HG02970 (cell line): ENCODE results near the gene SMURF1.
"Not testable (repeated sequence)": the region's sequence is repeated elsewhere in the genome, so short reads cannot be mapped to it uniquely, and the experiment has no call there.

Experiments
- ATAC-seq: cut with Tn5 transposase; IDR thresholded peaks from one replicate; pipeline ENCODE4 v1.9.1; 2021; ENCODE audit warnings: mild to moderate bottlenecking, moderate library complexity, moderate number of reproducible peaks; ENCODE audit not compliant: unreplicated experiment, low FRiP score

The SMURF1 gene

DNA sequence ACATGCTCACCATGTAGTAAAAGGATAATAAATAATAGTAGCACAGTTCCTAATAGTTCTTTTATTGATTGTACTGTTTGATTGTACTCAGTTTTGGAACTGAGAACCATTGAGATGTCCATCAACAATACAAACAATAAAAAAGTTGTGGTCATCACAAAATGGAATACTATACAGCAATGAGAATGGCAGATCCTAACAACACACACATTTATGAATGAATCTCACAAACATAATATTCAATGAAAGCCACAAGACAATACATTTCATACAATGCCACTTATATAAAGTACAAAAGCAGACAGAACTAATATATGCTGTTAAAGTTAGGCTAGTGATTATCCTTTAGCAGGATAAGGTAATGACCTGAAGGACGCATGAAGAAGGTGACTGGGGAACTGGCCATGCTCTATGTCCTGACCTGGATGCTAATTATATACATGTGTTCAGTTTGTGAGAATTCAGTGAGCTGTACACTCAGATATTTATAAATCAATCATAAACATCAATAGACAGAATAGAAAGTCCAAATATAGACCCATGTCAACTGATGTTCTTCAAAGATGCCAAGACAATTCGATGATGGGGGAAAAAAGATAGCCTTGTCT is 70.0 kb downstream of the SMURF1 start:
- ATAC-seq = no peak

DNA sequence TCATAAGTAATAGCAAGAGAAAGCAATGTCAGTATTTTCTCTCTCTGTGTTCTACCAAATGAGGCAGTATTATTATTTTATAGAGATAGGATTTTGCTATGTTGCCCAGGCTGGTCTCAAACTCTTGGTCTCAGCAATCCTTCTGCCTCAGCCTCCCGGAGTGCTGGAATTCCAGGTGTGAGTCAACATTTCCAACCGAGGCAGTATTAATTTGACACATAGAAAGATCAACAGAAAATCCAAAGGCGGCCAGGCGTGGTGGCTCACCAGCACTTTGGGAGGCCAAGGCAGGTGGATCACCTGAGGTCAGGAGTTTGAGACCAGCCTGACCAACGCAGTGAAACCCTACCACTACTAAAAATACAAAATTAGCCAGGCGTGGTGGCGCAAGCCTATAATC is 71.8 kb downstream of the SMURF1 start:
- ATAC-seq = no peak

DNA sequence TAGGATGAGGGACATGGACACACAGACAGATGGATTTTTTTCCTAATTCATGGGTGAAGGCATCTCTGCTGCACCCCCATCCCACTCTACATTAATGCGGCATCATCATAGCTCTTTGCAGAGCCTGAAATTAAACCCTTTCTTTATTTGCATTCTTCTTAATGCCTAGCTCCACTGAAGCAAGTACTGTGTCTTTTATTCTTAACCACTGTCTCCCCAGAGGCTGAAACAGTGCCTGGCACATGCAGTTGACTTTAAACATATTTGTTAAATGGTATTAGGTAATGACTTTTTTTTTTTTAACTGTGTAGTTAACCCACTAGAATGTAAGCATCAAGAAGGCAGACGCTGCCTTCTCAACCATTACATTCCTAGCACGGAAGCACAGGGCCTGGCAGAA is 73.5 kb downstream of the SMURF1 start:
- ATAC-seq = no peak

DNA sequence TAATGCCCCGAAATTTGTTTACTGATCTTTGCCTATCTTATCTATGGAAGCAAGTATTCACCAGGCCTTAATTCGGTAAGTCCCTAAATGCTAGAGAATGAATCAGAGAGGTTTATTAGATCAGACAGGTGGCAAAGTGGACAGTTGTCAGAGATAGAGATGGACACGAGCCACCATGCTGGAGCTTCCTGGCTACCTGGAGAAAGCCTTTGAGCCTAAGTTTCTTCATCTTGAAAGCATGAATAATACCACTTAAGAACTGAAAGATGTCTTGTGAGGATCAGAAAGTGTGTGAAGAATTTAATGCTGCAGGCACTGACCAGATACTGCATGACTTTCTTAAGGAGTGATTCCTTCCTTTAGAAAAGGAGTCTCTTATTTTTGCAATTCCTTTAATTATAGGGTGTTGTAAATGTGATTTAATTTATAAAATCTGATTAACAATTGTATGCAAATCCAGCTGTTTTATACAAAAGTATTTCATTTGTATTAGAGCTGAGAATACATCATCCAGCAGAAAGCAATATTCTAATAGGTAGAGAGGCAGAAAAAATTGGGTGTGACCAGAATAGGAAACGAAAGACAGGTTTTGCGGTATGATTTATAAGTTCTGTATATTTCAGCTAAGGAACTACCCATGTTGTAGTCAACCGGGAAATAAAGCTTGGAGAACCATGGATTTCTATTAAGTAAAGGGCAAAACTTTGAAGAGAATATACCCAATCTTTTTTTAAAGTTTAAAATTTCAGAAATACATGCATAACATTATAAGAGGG is 82.7 kb downstream of the SMURF1 start:
- no peak for ATAC-seq

DNA sequence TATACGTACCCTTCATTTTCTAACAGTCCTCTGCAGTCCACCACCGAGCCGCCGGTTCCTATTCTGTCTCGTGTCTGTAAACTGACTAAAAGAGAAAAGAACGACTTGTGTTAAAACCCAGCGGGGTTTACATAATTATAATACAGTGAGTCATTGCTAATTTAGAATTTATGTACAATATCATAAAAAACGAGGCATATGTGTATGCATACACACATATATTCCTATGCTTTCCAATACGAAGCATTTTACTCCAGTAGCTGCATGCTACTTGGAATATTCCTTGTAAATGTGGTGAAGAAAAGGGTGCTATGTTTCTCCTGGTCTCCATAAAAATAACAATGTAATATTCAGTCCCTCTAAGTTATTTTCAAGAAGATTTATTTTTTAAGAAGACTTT is 89.1 kb downstream of the SMURF1 start:
- no peak for ATAC-seq

DNA sequence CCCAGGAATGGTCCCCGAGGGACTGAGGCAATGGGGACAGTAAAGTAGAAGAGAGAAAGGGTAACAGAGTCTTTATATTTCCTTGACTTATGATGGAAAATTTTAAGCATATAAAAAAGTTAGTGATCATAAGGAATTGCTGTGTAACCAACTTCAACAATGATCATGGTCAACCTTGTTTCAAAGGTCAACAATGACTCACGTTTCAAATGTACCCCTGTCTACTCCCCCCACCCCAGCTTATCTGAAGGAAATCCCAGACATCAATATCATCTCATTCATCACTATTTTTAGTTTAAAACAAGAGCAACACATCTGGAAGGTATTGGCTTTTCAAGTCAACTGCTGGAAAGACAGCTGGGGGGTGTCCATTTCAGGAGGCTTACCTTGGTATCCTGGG is 92.9 kb downstream of the SMURF1 start:
- ATAC-seq = no peak

DNA sequence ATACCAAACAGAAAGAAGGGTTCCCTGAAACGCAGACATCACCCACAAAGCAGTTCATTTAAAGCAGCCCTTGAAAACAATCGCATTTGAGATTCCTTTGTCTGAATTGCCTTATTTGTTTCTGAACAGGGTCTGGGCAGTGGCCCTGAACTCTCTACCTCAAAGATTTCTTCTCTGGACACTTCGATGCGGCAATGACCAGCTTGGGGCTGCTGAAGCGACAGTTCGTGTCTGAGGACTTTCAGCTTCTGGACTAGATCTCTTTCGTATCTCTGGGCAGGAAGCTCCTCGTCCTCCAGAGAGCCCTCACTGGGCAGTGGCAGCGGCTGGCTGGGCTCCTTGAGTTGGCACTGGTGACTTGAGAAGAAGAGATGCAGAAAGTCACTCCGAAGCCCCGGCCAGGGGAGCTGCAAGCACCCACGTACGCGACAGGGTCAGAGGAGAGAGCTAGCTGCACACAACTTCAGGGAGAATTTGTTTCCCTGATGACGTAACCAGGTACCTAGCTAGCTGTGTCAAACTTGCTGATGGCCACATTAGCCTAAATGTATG is 96.3 kb downstream of the SMURF1 start:
- ATAC-seq = no peak

DNA sequence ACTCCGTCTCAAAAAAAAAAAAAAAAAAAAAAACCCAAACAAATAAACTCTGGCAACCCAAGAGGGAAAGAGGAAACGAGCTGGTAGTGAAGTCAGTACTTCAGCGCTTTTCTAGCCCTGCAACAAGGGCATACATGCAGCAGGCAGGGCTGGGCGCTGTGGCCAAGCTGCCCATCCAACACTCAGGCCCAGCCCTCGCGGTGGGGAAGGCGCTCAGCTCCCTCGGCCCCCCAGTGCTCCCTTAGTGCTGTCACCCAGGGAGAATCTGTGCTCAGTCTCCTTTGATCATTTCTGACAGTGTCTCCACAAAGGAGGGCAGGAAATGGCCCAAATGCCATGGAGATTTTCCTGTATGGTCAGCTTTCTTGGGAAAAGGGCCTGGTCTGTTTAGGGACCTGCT is 97.2 kb downstream of the SMURF1 start:
- no peak for ATAC-seq

DNA sequence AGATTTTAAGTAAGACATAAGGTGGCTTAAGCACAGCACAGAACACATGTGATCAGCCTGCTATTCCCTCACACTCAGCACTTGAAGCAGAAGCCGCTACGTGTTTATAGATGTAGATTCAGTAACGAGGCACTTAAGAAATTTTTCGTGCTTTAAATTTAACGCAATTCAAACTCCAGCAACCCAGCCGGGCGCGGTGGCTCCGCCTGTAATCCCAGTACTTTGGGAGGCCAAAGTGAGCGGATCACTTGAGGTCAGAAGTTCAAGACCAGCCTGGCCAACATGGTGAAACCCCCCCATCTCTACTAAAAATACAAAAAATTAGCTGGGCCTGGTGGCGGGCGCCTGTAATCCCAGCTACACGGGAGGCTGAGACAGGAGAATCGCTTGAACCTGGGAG is 97.6 kb downstream of the SMURF1 start:
- ATAC-seq = not testable (repeated sequence)

DNA sequence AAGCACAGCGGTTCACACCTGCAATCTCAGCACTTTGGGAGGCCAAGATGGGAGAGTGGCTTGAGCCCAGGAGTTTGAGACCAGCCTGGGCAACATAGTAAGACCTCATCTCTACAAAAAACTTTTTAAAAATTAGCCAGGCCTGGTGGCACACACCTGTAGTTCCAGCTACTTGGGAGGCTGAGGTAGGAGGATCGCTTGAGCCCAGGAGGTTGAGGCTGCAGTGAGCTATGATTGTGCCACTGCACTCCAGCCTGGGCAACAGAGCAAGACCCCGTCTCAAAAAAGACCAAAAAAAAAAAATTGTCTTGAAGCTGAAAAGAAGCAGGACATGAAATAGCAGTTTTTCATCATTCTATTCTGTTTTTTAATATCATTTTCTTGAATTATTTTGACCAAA is 99.0 kb downstream of the SMURF1 start:
- ATAC-seq = not testable (repeated sequence)

DNA sequence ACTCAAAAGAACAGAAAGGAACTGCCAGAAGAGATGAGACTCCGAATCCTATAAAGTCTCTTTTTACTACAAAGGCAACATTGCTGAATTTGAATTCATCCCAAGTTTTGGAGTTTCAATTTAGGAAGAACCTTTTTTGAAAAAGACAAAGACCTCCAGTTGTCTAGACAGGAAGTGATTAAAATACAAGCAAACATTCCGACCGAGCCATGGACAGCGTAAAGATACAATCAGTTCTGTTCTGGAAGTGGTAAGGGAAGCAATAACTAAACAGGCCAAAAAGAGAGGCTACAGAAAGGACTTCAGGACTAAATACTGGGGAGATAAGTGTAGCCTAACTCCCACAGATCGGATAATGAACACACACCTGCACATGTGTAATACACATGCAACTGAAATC is 101.0 kb downstream of the SMURF1 start:
- ATAC-seq = no peak

DNA sequence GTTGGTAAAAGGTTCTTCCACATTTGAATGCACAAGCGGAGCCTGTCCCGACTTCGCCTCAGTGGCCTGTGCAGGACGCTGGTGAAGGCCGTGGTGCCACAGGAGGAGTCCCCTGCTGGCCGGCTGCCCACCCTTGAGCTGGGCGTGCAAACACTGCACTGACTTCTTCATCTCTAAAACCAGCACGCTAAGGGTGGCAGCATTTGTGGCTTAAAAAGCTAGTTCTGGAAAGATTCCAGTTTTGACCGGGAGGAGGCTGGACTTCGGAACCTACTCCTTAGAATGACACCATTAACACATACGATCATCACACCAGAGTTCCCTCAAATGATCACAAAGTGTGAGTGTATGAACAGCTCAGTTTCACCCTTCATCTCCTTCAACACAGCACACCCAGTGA is 102.4 kb downstream of the SMURF1 start:
- no peak for ATAC-seq

DNA sequence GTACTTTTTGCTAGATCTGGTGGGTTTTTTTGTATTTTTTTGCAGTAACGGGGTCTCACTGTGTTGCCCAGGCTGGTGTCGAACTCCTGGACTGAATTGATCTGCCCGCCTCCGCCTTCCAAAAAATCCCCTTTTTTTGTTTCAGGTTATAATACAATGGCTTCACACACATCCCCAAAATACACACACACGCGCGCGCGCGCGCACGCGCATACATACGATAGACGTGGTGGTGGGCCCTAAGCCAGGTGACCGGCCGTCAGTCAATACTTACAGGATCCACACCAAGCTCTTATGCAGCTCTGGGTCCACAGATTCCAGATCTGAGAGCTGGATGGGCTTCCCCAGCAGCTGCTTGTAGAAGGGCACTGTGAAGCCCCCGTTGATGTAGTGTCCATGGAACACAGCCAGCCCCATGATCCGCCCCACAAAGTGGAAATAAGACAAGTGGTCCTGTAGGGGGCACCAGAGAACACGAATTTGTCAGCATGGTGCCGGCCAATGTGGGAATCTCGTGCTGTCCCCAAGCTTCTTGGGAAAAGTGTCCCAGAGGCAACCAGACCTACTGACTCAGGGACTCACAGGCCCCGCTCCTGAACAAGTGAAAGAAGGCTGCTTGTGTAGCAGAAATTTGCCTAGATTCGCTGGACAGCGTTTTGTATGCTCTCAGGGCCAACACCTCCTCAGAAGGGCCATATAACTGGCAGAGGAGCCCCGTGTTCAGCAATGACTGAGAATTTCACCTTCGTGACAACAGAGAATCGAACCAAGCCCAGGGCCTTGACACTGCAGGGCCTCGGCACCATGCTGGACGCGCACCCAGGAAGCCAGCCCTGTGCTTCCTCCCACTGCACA is 103.6 kb downstream of the SMURF1 start:
- no peak for ATAC-seq

DNA sequence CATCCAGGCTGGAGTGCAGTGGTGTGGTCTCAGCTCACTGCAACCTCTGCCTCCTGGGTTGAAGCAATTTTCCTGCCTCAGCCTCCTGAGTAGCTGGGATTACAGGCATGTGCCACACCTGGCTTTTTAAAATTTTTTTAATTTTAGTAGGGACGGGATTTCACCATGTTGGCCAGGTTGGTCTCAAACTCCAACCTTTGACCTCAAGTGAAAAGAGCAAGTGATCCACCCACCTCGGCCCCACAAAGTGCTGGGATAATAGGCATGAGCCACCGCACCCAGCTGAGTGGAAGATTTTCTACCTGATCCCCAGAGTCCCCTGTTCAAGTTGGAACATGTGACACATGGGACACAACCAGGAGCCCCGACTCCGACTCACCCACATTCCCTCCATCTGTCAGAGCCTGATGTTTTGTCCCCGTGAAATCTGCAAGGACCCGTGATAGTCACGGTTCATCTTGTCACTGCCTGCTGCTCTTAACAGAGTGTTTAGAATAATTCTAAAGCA is 104.5 kb downstream of the SMURF1 start:
- ATAC-seq = no peak

DNA sequence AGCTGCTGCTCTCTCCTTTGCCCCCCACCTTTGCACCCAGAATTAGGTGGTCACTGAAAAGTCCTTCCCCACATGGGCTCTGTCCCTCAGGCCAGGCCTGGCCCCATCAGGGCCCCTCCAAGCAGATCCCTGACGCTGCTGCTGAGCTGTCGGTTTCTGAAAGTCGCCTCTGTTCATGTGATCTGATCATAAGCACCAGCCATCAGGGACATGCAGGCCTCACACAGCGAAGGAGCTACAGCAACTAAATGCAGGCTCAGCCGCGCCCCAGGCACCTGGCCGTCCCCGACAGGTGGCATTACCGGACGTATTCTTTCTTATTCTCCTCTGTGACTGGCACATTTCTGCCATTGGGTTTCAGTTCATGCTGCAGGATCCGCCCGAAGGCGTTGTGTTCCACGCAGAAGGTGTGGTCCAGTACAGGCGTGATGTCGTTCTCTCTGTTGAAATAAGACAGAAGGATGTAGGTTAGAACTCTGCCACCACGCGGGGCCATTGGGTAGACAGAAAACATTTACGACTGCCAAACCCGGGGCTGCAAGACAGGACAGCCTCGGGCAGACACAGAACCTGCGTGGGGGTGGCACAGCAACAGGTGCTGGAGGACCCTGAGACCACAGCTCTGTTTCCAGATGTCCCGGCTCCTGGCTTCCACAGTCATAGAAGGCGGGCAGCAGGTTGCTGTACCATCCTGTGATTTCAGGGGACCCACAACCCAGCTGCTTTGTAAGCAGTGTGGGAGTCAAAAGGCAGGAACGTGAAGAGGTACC is 105.6 kb downstream of the SMURF1 start:
- ATAC-seq = no peak

DNA sequence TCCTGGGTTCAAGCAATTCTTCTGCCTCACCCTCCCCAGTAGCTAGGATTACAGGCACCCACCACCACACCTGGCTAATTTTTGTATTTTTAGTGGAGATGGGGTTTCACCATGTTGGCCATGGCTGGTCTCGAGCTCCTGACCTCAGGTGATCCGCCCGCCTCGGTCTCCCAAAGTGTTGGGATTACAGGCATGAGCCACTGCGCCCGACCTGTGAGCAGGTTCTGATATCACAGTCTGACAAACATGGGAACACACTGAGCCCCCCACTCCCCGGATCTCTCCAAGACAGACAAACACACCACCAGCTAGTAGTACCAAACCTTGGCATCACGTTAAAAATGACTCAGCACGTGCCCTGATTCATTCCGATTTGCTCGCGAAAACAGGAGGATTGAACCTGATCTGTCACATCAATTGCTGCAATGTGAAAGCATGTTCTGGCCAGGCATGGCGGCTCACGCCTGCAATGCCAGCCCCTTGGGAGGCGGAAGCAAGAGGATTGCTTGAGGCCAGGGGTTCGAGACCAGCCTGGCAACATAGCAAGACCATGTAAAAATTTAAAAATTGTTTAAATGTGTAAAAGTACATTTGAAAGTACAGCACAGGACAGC is 106.5 kb downstream of the SMURF1 start:
- ATAC-seq = no peak

DNA sequence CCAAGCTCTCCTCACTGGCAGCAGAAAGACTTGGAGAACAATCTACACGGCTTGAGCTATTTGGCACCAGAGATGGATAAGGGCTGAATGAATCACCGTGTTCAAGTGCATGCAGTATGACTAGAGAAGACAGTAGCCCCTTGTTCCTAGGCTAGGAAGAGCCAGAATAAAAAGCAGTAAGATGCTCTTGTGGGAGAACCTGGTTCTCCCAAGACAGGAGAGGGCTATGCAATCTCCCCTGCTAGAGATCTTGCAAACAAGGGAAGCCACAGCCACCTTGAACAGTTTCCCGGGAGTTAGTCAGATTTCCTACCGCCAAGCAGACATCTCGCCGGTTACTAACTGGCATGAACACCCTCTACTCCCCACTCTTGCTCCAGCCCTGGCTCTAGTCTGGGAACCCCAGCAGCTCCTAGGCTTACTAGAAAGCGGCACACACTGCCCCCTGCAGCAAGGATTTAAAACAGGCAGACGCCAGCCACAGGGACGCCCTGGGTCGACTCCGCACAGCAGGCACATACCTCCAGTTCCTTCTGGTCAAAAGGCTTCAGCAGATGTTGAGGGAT is 107.3 kb downstream of the SMURF1 start:
- ATAC-seq = no peak

DNA sequence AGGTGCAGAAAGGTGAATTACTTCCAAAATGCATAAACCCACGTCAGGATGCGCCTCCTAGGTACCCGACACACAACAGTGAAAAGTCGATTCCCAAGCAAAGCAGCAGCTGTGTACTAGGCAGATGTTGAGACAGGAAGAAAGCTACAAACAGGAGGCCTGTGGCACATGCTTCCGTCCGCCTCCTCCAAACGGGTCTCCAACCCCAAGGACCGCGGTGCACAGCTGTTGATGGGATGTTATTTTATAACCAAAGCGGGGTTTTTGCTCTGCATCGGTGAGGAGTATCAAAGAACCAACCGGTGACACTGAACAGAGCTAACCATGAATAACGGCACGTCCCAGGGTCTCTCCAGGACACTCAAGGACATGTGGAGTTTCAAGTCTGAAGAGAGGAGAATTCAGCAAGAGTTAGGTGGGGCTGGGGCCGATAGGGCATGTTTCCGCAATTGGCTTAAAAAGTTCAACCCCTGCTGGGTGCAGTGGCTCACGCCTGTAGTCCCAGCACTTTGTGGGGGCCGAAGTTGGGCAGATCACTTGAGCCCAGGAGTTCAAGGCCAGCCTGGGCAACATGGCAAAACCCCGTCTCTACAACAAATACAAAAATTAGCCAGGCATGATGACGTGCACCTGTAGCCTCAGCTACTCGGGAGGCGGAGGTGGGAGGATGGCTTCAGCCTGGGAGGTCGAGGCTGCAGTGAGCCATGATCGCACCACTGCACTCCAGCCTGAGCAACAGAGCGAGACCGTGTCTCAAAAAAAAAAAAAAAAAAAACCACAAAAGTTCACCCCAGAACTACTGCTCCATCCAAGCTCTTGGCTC is 108.0 kb downstream of the SMURF1 start:
- no peak for ATAC-seq
